GM21447 (cell line): ENCODE results near the gene BPGM.
A peak's percentile ranks its signal among the peaks of the same experiment; 100 is the strongest.

Experiments used
- ATAC-seq: cut with Tn5 transposase; IDR thresholded peaks from one replicate; pipeline ENCODE4 v1.9.1; 2021; ENCODE audit not compliant: unreplicated experiment

BPGM gene

DNA sequence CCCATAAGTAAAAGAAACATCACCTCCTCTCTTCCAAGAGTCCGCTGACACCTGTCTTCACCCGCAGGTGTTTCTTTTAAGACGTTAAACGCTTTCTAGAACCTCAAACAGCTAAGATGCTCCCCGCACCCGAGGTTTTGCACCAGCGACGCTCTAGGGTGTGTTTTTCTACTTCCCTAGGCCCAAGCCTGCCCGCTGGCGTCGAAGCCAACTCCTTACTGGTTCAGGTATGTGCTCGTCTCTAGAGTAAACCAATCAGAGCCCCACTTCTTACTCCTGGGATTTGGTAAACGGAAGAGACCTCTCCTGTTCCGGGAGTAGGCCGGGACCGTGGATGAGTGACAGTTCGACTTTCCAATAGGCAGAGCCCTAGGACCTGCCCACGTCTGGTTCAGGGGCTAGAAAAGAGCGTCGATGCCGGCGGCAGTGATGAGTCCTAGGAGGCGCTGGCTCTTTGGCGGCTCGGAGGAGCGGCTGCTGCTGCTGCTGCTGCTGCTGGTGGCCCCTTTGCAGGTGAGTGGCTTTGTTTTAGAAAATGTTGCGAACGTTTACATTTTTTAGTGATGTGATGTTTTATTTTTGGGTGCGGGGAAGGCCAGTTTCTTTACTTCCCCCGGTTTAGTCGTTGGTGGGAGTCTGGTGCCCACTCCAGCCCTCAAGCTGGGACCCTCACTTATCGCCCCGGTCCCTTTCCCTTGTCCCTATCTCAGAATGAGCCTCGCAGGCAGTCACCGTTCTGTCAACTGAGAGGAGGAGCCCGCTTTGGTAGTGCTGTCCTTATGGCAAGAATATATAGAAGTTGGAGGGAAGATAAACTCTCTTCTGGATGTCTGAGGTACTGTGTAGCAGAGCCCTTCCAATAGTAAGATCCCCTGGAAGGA, at the start of gene BPGM:
BPGM (plus strand) TSS at position 429 of the 881 bp plus-strand sequence. CDS start 14,655 bp downstream, outside the sequence.
- peak; percentile 97 for ATAC-seq

DNA sequence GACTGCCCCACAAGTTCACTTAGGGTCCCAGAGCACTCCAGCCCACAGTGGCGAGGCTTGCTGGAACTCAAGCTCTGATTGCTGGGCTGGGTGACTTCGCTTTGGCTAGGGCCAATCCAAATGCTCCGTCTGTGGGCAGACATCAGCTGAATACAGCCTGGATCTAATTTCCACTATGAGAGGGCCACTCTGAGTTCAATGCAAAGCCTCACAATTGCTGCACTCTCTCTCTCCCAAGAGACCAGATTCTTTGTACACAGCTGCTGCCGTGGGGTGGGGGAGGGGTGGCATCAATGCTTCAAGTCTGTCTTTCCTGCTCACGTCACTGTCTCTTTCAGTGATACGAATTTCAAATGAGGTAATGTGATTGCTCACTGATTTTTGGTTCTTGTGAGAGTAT, 47.3 kb upstream of the BPGM start:
- no peak for ATAC-seq

DNA sequence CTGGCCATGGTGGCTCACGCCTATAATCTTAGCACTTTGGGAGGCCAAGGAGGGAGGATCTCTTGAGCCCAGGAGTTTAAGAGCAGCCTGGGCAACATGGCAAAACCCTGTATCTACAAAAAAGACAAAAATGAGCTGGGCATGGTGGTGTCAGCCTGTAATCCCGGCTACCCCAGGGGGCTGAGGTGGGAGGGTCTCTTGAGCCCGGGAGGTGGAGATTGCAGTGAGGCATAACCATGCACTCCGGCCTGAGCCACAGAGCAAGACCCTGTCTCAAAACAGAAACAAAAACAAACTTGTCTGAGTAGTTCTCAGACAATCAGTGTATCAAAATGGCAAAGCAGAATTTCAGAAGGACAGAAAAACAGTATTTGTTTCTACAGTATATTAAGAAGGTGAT, 45.2 kb upstream of the BPGM start:
- ATAC-seq, result no peak

DNA sequence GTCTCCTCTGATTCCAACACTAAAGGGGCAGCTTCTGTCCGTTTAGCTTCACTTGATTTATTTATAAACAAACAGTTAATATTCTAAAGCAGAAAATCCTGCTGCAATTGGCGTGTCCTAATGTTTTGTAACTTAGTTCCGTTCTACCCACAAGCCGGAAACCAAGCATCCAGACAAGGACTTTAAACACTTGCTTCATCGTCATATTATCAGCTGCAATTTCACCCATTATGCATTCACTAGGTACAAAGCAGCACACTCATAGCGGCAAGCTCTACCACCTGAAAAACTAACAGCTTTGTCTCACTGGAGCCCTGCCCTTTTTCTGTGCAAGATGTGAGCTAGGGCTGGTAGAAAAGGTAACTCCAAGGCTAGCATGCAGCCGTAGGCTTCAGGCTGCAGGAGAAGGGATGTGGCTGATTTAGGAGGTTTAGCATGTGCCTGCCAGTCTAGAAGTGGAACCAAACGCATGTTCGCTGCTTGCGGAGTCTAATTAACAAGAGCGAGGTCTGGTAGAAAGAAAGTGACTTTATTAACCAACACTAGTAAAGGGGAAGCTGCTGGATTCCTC, 43.7 kb upstream of the BPGM start:
- no peak for ATAC-seq

DNA sequence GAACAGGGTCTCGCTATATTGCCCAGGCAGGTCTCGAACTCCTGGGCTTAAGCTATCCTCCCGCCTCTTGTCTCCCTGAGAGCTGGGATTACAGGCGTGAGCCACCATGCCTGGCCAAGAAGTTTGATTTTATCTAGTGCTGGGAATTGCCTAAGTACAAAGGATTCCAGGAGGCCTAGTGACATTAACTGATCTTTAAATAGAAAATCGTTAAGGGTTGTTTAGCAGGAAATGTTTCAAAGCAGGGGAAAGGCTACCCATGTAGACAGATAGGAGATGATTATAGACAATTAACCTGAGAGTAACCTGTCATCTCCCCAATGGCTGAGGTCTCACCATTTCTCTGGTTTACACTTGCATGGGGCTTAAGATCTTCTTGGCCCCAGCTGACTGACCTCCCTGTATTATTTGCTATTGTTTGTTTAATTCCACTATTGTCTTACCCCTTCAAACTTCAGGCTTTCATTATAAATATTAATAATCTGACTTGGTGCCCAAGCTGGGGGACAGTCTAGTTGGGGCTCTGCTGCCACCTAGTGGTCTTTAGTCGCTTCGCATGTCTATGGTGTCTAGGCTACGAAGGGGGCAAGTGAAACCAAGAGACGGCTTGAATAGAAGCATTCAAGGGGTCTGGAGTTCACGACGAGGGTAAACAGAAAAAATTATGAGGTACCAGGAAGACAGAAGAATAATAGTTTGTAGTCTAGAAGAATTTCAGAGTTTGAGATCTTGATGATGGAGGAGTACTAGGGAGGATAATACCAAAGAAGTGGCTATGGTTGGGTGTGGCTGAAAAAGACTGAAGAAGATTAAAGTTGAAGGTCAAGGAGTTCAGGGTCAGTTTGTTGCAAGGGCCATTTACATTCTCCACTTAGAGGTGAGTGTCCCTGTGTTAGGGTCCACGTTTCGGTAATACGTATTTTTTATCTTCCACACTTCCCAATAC, 40.4 kb upstream of the BPGM start:
- ATAC-seq, result peak; percentile 69

DNA sequence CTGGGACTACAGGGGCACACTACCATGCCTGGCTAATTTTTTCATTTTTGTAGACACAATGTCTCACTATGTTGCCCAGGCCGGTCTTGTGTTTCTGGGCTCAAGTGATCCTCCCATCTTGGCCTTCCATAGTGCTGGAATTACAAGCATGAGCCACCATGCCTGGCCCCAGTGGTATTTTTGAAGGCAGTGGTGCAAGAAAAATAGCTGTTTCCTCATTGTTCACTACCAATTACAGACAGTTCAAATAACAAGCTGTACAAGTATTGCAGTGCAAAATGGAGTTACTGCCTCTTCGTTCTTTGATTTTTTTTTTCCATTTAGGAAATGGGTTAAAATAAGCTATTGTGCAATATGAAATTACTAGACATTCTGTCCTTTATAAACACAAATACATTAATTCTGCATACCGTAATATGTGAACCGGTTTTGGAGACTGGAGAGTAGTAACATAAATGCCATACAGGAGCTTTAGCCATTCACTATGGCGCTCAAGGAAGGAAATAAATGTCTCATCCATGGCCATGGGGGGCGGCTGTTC, 35.0 kb upstream of the BPGM start:
- ATAC-seq, result no peak

DNA sequence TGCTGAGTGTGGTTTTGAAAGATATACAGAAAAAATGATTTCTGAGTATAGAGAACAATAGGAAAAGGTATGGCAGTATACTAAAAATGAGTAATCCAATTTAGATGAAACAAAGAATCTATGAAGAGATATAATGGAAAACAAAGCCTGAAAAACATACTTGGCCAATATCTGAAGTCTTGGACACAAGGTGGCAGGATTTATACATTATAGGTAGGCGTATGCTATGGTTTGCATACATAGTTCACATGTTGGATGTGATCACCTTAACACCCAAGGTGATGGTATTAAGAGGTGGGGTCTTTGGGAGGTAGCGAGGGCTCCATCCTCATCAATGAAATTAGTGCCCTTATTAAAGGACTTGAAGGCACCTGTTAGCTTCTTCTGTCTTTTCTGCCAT, 34.5 kb upstream of the BPGM start:
- ATAC-seq, result no peak

DNA sequence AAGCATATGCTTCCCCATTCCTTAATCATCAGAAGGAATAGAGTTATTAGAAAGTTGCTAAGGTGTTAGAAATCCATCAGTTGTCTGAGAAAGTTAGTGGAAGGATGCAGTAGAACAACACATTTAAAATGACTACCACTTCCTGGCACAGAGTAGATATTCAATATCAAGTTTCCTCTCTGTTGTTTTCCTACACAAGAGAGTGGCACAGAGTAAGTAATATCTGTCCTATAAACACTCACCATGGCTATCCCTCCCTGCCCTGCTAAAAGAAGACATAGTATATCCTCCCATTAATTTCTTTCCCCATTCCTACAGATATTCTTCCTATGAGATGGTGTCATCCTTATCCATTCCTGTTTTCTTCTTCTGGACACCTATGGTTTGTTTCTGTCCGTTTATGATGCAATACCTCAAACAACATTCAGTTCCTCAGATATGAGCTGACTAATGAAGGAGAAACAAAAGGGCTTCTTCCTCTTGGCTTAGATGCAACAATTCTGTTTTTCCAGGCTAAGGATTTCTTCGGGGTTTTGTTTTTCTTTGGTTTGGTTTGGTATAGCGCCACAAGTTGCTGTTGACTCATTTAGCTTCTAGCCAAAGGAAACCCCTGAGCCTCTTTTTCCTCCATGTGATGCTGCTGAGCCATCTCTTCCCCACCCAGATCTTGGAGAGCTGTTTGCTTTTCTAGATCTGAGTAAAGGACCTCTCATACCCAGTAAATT, 32.9 kb upstream of the BPGM start:
- ATAC-seq, result no peak

DNA sequence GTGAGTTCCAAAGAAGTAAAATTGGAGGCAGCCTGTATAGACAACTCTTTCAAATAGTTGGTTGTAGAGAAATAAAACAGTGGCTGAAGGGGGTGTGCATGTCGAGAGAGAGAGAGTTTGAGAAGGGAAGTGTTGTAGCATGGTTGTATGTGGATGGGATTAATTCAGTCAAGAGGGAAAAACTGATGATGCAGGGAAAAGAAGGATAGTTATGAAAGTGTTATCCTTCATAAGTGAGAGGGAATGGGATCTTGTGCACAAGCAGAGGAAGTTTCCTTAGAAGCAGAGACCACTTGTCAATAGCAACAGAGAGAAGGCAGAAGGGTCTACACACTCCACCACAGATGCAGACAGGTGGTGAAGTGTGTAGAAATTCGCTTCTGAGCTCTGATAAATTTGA, 30.0 kb upstream of the BPGM start:
- ATAC-seq, result no peak

DNA sequence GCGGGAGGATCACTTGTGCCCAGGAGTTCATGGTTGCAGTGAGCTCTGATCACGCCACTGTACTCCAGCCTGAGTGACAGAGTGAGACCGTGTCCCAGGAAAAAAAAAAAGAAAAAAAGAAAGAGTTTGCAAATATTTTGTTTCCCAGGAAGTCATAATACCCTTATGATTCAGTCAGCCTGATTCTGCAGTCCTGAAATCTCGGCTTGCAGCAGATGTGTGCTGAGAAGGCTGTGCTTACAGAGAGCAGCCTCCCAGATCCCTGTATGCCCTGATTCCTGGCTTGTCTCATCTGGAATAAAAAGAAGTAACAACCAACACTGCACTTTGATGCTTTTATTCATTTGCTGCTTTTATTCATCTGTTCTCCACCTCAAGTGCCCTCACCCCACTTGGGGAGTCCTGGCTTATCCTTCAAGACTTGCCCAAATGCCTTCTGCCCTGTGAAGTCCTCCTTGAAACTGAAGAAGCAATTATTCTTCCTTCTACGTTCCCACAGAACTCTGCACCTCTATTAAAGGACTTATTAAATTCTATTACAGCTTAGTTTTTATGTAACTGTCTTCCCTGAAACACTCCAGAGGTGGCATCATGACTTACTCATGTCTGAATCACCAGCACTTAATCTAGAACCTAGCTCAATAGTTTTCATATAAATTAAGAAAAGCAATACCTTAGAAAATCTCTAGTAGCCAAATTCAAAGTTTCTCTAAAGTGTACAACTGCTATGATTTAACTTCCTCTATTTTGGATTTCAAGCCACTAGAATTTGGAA, 27.7 kb upstream of the BPGM start:
- no peak for ATAC-seq

DNA sequence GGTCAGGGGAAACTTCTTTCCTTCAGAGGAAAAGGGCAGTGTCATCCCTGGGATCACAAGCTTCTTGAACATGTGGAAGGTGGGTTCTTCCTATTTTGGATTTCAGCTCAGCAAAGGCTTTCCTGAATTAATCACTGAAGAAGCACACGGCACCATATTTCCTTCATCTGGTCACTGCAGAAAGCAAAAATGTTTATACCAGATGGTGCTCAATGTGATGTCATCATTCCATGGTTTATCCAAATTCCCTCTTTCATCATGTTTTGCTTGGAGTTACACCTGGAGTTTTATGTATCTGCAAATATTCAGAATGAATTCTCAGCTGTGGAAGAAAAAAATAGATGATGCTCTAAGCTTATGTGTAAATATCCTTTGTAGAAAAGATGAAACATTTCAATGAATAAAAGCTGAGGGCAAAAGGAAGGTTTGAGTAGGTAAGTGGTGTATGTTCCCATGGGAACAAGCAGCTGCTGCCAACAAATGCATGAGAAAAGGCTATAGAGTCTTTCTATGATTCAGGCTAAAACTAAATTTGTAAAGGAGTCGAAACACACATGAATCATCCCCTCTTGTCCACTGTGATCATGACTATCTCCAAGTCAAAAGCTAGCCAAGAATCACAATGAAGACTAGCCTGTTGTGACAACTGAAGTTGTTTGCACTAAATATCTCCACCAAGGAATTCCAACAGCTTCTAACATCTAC, 26.9 kb upstream of the BPGM start:
- no peak for ATAC-seq

DNA sequence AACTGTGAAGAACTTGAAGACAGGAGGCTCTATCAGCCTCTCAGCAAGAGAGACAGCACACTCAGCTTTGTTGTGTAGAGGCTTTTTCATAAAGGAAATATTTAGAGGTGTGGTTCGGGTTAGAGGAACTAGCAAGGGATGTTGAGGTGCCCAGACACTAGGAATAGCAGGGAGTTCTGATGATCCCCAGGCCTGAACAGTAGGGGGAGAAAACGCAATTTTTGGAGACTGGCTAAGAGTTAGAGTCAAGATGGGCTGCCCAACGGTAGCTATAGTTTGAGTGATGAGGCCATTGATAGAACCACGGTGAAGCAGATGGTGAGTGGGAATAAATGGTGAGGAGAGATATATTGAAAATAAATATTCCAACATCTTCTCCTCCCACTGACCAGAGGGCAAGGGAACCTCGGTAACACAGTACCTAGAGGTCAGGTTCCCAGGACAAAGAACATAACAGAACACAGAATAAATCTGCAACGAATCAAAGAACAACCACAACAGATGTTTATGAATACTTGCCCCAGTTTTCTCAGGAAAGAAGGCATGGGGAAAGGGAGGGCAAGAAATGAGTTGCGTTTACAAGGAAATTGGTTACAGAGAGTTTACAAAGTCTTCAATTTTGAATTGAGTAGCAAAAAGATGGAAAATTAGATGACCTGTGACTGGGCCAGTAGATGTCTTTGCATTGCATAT, 24.2 kb upstream of the BPGM start:
- ATAC-seq, result no peak

DNA sequence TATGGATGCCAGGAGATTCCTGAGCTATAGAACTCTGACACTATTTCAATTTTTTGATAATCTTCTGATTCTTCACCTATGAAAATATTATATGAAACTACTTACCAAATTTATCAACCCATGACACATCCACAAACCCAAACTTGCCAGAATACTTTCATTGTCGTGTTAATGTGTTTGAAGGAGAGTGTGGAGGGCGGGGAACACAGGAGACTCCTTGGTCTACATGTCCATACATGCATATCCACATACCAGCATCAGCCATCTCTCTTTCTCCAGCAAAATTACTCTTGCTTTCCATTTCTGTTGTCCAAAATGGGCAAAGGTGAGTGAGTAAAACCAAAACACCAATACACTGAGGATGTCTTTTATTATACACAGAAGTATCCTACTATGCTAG, 23.5 kb upstream of the BPGM start:
- ATAC-seq, result no peak

DNA sequence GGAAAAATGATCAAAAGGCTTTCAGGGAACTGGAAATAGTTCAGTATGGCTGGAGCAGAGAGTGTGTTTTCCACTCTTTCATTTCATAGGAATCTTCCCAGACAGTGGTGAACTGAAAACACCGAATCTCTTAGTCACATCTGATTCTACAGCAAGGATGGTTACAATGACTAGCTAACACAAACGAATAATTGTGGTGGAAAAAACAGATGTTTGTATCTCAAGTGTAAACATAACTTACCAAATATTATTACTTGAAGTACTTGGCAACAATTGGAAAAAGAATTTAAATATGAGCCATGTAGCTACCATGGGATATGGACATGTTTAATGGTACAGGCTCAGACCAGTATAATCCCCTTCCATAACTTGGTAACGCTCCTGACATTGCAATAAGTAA, 21.1 kb upstream of the BPGM start:
- no peak for ATAC-seq

DNA sequence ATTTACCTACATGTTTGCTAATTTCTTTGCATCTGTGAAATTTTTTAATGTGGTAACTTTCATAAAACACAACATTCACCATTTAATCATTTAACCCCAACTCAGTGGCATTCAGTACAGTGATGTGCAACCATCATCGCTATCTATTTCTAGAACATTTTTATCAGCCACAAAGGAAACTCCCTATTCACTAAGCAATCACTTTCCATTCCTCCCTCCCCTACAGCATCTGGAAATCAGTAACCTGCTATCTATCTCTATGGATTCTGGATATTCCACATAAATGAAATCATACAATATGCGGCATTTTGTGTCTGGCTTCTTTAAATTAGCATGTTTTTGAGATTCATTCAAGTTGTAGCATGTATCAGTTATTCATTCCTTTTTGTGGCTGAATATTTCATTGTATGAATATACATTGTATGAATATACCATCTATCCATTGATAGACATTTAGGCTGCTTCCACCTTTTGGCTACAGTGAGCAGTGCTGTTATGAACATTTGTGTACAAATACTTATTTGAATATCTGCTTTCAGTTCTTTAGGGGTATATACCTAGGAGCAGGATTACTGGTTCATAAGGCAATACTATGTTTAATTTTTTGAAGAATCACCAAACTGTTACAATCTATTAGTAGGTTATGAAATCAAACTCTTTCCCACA, 19.4 kb upstream of the BPGM start:
- ATAC-seq, result no peak

DNA sequence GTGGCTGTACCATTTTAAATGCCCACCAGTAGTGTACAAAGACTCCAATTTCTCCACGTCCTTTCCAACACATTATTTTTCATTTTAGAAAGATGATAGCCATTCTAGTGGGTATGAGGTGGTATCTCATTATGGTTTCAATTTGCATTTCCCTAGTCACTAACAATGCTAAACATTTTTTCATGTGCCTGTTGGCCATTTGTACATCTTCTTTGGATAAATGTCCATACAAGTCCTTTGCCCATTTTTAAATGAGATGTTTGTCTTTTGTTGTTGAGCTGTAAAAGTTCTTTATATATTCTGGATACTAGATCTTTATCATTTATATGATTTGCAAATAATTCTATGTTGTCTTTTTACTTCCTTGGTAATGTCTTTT, 18.9 kb upstream of the BPGM start:
- no peak for ATAC-seq

DNA sequence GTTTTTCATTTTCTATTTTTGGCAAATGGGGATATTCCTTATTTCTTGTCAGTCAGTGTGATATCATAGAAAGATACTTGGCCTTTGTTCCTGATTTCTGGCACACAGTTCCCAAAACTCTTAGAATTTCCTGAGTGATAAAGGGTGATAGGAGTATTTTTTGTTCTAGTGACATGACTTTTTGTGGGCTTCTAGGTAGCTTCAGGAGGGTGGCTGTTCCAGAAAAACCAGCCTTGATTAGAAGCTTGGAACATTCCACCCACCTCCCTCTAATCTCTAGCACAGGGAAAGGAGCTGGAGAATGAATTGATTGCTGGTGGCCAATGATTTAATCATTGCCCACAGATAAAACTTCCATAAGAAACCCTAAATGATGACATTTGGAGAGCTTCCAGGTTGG, 17.2 kb upstream of the BPGM start:
- ATAC-seq, result no peak

DNA sequence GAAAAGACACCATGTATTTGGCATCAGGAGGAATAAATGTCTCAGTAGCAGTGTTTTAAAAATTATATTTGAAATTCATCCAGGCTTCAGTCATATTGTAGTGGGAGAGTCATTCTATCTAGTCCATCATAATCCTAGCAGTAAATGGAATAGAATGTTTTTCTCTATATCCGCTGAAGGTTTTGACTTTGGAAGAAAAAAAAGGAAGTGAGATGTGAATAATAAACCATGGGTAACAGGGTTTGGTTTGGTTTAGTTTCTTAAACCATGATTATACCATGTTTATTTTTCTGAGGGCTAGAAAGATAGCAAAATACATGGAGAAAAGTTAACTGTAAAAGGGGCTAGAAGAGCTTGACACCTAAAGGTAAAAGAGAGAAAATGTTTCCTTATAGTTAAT, 16.4 kb upstream of the BPGM start:
- no peak for ATAC-seq
